GM18909 (cell line): ENCODE data around the gene TCERG1L.
"Not testable (repeated sequence)": the region's sequence is repeated elsewhere in the genome, so short reads cannot be mapped to it uniquely, and the experiment has no call there.

Source experiments
- ATAC-seq: cut with Tn5 transposase; IDR thresholded peaks from one replicate; pipeline ENCODE4 v1.9.1; 2021; ENCODE audit warnings: mild to moderate bottlenecking; ENCODE audit not compliant: unreplicated experiment, poor library complexity

TCERG1L gene

GRCh38 chr10:131154306-131155025 lies 157.1 kb downstream of the TCERG1L start:
- no peak for ATAC-seq

GRCh38 chr10:131152456-131152855 lies 159.1 kb downstream of the TCERG1L start:
- not testable (repeated sequence) for ATAC-seq

GRCh38 chr10:131150126-131150525 lies 161.4 kb downstream of the TCERG1L start:
- no peak for ATAC-seq

DNA sequence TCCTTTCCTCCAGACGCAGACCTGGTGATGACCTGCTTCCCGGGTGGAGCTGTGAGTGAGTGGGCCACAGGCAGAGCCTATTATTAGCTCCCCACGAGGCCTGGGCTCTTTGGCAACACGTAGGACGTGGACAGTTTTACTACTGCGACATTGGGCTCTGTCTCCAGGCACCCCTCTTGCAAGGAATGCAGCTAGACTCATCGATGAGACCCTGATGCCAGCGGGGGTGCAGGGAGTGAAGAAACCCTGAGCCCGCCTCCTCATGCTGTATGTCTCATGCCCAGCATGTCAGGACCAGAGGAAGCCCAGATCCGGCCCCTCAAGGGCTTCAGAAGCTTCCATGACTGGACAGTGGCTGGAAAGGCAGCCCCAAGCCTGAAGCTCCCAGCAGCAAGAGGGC lies 161.9 kb downstream of the TCERG1L start:
- no peak for ATAC-seq

DNA sequence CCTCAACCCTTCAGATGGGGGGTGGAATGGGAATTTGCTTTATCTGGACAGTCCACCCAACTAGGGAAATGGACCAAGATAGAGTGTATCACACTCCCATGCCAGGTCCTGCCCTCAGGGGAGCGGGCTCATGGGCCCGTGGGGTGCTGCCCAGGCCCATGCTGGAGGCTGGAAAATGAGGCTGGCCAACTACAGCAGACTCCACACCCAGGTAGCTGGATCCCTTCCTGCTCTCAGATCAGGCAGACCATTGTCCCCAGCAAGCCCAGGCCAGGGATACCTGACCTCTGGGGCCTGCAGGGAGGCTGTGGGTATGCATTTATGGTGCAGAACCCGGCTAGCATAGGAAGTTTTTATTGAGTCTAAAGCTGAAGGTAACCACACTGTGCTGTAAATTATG lies 162.4 kb downstream of the TCERG1L start:
- ATAC-seq: no peak

GRCh38 chr10:131148270-131148669 lies 163.3 kb downstream of the TCERG1L start:
- ATAC-seq: no peak

DNA sequence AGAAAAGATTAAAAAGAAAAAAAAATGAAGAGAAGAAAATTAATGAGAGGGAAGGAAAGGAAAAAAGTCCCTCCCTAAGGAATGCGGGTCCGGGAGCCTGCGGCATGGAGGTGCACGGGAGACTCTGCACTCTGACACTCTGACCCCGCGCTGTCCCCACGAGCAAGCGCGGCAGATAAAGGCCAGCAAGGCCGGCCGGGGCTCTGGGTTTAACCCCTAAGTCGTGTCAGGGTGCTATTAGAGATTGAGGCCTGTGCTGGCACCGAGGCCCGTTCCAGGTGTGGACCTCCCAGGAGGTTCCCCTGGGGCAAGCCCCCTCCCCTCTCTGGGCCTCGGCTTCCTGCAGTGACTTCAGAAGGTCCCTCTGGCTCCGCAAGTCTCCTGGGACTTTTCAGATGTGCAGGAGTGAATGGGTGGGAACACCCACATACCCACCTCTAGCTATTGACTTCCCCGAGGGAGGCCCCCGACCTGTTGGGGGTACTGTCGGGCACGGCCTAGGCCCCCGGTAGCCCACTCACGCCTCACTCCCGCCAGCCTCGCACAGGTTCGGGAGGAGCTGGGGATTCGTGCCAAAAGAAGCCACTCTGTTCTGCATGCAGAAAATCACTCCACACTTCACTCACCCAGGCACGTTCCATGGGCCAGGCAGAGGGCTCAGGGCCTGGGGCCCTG lies 164.1 kb downstream of the TCERG1L start:
- ATAC-seq: no peak

DNA sequence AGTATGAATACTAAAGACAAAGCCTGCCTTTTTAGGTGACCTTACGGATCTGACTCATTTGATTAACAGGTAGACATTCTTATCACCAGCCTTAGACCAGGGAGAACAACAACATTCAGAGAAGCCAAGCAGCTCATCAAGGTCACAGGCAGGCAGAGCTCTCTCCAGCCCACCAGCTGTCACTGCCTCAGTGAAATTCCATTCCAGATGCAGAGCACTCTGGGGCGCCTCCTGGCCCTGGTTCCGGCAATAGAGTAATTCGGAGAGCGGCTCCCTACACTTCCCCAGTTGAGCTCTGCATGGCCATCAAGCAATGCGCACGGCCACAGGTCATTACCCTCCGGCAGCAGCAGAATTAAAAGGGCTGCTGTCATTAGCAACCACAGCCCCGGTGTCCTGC lies 164.7 kb downstream of the TCERG1L start:
- ATAC-seq: no peak

GRCh38 chr10:131145756-131146155 lies 165.8 kb downstream of the TCERG1L start:
- no peak for ATAC-seq

- ATAC-seq: no peak
These were observed 166.7 kb downstream of the TCERG1L start for GRCh38 chr10:131144711-131145375.

- no peak for ATAC-seq
These were observed 167.3 kb downstream of the TCERG1L start for GRCh38 chr10:131144196-131144595.

- ATAC-seq: no peak
These were observed 167.9 kb downstream of the TCERG1L start for GRCh38 chr10:131143425-131144165.

DNA sequence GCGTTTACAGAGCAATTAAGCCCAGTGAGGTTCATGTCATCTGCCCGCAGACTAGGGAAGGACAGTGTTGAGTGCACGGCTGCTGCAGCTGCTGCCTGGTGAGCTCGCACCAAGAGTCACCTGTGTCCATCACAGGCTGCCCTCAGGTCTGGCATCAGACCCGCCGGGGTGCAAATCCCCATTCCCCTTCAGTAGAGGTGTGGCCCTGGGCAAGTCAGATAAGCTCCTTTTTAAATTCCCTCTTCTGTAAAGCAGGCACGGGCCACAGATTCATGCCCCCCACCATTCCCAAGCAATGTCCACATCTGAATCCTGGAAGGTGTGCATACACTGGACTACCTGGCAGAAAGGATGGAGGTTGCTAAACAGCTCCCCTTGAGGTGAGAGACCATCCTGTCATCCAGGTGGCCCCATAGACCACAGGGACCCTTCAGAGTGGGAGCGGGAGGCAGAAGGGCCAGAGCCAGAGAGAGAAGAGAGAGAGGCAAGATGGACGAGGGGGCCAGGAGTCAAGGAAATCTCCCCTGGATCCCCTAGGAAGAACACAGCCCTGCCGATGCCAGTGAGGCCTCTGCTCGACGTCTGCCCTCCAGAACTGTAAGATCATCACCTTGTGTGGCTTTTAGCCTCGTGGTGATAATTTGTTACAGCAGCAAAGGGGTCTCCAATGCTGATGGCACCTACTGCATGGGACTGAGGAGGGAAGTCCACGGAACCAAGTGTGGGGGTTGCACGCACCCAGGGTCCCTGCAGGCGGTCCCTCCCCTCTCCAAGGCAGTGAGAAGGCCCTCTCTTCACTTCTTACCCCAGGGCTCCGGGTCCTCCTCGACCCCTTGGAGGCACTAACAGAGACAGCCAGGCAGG lies 168.8 kb downstream of the TCERG1L start:
- no peak for ATAC-seq

- no peak for ATAC-seq
These were observed 169.6 kb downstream of the TCERG1L start for GRCh38 chr10:131141645-131142516.

GRCh38 chr10:131141207-131141606 lies 170.3 kb downstream of the TCERG1L start:
- ATAC-seq: no peak

- no peak for ATAC-seq
These were observed 170.9 kb downstream of the TCERG1L start for GRCh38 chr10:131140606-131141005.

DNA sequence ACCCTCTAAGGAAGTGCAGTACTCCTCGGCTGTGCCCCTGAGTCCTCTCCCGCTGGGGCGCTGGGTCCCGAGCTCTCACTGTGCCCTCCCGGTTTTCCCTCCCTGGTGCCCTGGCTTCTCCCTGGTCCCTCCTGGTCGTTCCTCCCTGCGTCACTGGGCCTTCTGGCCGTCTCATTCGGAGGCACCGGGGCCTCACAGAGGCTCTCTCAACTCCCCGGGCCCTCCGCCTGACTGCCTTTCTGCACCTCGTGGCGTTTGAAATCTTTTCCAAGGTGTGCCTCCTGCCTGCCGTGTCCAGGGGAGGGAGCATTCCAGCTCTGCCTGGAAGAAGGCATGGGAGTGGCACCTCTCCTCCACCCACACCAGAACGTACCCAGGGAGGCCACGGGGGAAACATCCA lies 174.3 kb downstream of the TCERG1L start:
- no peak for ATAC-seq

DNA sequence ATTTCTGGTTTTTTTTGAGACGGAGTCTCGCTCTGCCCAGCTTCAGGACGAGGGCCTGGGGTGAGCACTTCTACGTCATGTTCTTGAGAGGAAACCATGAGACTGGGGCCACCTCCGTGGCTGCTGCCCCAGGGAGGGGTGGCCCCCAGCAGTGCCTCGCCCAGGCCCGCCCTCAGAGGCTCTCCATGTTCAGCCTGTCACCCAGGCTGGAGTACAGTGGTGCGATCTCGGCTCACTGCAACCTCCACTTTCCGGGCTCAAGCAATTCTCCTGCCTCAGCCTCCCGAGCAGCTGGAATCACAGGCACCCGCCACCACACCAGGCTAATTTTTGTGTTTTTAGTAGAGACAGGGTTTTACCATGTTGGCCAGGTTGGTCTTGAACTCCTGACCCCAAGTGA lies 175.2 kb downstream of the TCERG1L start:
- not testable (repeated sequence) for ATAC-seq

DNA sequence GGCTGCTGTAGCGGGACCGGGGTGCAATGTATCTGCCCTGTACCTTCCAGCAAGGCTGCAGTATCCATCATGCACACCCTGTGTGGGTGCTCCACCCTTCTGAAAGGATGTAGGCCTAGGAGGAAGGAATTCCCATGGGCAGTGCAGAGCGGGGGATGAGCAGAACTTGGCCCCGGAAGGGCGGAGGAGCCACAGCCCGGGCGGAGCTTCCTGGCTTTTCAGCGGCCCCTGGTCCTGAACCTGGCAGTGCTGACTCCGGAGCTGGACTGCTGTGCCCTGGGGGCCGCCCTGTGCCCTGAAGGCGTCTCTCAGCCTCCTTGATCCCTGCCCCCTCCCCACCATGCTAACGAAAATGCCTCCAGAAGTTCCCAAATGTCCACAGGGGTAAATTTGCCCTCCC lies 175.8 kb downstream of the TCERG1L start:
- ATAC-seq: no peak
